Inferior parietal cortex (tissue), 1 donor: ENCODE results near the gene RGS19.

Source experiments
- DNase-seq: peaks from one replicate; pipeline ENCODE4 v3.0.0-alpha.2; 2016; ENCODE audit errors: extremely low spot score

Gene RGS19

DNA sequence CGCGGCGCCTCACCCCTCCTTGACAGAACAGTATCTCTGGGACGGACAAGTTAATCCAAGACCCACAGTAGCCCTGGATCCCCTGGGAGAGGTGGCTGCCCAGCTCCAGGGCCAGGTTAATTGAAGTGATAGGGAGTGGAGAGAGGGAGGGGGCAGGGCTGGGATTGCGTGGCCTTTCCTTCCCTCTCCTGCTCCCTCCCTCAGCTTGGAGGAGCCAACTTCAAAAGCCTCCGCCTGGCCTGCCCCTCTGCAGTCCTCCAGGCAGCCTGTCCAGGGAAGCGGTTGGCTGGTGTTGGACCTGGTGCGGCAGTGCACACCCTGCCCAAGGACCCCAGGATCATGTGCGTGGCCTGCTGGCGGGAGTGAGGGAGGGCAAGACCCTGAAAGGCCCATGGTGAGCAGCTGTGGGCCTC is 43.4 kb downstream of the RGS19 start, which contains the start of gene C20orf204:
TSS of gene C20orf204 (plus strand) at position 250 of the 413 bp plus-strand sequence. CDS start at position 392, 142 bp downstream.
- DNase-seq = no peak

DNA sequence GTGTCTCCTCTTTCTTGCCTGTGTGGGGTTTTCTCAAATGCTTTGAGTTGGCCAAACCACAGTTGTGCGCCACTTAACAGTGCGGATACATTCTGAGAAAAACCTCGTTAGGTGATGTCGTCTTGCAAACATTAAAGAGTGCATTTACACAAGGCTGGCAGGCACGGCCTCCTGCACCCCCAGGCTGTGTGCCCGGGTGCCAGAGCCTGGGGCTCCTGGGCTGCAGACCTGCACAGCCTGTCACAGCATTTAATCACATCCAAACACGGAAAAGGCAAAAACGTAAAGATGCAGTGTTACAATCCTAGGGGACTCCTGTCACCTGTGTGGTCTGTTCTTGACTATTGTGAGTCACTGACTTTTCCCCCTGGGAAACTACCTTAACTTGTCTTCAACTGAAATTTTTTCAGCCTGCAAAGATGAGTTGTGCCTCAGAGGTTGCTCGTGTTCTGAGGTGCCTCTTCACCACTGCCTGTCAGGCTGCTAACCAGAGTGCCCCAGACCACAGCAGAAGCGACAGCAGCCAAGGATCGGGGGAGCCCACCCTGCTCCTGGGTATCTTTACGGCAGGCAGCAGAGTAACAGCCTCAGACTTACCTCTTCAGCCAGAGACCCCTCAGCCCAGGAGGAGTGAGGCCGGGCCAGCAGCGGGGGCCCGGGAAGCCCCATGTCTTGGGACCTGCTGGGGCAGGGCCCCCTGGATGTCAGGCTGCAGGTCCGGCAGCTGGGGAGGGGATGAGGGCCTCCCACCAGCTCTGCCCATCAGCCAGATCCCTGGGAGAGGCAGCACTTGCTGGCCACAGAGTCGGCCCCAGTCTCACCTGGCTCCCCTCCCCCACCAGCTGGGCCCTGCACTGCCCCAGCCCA is 44.0 kb downstream of the RGS19 start:
- DNase-seq = no peak

DNA sequence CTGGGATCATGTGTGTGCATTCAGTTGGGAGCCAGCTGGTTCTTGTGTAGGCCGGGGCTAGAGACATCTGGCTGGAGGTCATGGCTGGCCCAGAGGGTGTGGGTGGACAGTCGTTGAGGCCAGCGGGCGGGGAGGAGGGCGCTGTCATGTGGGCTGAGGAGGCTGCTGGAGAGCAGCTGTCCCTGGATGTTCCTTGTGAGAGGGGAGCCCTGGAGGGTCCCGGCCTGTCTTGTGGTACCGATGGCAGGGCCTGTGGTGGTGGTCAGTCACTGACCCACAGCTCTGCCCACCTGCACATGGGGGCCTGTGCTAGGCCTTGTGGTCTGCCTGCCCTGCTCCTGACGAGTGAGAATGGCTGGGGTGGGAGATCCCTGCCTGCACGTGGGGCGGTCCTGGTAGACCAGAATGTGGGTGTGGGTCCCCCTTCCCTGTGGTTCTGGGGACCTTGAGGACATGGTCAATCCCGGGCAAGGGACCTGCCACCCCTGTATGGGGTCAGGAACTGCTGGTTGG is 45.3 kb downstream of the RGS19 start:
- DNase-seq = no peak

DNA sequence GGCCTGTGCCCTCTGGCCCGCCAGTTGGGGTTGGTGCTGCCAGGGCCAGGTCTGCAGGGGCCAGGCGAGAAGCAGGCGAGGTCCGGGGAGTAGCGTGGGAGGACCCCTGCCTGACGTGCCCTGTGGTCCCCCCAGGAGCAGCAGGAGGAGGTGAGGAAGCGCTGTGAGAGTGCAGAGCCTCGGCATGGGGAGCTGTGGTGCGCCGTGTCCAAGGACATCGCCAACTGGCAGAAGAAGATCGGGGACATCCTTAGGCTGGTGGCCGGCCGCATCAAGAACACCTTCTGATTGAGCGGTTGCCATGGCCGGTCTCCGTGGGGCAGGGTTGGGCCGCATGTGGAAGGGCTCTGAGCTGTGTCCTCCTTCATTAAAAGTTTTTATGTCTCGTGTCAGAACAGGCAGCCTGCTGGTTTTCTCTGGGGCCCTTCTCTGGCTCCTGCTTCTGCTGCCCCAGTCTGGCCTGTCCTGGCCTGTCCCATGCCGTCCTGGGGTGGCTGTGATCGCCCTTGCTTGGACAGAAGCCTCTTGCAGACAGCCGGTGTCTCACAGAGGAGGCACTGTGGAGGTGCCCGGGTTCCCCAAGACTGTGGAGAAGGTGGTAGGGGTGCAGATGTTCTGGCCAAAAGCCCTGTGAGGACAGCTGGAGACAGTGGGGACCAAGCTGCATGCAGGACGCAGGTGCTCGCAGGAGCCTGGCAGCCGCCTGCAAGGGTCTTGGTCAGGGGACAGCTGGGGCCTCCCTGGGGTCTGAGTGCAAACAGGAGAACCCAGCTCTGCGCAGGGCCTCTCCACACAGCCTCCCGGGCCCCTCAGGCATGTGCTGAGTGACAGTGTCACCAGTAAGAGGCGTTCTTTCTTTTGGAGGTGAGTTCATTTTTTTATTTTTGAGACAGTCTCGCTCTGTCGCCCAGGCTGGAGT is 46.4 kb downstream of the RGS19 start:
- no peak for DNase-seq

DNA sequence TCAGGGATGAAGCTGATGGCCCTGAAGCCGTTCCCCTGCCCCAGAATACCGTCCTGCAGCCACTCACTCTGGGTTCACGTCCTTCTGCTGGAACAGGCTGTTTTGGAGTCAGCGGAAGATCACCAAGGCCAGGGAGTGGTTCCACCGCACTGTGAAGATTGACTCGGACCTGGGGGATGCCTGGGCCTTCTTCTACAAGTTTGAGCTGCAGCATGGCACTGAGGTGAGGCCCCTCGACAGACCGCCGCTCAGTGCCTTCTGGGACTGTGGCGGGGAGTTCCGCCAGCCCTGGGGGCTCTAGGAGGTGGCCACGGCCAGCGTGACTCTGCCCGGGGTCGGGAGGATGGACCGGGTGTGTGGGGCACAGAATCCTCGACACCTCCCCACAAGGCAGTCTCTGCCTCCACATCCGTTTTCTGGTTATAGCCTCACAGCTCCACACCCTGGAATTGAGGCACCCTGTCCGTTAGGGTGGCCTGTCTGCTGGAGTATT is 47.5 kb downstream of the RGS19 start:
- DNase-seq = no peak

DNA sequence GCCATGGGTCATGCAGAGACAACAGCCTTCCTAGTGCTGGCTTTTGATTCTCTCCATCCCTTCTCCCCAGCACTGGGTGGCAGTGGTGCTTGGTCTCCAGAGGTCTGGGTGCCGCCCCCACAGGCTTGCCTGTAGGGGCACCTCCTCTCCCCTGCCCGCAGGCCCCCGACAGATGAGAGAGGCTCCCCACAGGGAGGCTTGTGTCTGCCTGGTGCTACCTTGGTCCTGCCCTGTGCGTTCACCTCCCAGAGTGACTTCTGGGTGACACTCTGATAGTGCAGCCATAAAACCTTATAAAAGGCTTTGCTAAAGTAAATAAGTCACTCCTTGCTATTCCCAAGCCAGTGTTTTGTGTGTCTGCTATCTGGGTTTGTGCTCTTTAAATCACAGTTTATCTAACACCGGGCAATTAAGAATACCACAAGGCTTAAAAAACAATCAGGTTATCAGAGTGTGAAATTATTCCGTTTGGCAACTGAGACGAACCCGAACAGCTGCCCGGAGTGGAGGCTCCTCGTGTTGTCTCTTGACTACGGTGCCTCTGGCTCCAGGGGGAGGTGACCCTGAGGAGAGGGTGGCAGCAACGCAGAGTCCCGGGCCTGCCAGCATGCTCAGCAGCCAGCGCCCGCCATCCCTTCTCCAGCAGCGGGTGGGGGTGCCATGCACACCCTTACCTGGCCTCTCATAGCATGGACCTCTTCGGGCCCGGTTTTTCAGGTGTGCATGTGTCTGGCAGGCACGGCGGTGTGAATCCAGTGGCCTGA is 48.8 kb downstream of the RGS19 start:
- no peak for DNase-seq

DNA sequence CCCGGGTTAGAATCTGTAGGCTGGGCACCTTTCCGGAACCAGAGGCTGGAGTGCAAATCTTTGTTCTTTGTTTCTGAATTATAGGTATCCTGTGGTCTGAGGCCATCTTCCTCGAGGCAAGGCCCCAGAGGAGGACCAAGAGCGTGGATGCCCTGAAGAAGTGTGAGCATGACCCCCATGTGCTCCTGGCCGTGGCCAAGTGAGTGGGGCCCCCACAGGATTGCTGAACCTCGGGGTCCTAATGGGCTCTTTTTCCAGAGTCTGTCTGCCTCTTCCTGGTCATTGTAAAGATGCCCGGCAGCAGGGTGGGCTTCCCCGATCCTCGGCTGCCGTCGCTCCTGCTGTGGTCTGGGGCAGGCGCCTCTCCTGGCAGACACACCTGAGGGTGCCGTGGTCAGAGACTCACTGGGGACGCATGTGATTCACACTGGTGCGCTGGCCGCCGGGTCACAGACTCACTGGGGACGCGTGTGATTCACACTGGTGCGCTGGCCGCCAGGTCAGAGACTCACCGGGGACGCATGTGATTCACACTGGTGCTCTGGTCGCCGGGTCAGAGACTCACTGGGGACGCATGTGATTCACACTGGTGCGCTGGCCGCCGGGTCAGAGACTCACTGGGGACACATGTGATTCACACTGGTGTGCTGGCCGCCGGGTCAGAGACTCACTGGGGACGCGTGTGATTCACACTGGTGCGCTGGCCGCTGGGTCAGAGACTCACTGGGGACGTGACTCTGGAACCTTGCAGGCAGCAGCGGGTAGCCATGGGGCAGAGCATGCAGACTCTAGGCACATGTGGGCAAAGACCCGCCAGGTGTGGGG is 49.8 kb downstream of the RGS19 start:
- DNase-seq = no peak

DNA sequence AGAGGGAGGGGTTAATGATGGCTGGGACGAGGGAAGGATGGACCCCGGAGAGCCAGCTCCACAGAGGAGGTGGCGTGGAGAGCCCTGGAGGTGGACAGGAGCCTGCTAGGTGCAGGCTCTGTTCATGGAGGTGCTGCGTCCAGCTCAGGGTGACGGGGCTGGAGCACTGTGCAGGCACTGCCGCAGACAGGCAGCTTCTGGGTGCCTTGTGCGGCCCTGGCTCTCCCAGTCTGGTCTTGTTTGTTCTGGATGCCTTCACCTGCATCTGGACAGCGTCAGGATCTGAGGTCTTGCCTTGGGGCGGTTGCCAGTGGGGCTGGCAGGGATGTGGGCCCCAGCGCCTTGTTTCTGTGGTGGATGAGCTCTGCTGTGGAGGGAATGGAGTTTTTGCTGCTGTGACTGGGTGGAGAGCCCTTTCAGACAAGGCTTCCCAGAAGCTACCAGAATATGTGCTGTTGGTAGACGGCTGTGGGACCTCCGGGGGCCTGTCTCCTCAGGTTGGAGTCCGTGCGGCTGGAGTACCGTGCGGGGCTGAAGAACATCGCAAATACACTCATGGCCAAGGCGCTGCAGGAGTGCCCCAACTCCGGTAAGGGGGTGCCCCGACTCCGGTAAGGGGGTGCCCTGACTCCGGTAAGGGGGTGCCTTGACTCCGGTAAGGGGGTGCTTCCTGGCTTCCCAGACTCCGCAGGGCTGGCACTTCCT is 51.2 kb downstream of the RGS19 start:
- DNase-seq = no peak

DNA sequence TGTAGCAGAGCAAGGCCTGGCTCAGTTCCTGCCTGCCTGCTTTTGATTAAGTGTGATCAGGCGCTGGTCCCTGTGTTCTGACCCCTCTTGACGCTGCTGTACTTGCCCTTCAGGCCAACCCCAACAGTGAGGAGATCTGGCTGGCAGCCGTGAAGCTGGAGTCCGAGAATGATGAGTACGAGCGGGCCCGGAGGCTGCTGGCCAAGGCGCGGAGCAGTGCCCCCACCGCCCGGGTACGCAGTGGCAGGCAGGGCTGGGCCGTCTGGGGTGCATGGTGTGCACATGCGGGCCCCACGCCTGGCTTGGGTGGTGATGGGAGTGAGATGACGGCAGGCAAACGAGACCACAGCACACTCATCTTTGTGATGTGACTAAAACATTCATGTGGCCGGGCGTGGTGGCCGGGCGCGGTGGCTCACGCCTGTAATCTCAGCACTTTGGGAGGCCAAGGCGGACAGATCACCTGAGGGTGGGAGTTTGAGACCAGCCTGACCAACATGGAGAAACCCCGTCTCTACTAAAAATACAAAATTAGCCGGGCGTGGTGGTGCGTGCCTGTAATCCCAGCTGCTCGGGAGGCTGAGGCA is 53.4 kb downstream of the RGS19 start:
- no peak for DNase-seq

DNA sequence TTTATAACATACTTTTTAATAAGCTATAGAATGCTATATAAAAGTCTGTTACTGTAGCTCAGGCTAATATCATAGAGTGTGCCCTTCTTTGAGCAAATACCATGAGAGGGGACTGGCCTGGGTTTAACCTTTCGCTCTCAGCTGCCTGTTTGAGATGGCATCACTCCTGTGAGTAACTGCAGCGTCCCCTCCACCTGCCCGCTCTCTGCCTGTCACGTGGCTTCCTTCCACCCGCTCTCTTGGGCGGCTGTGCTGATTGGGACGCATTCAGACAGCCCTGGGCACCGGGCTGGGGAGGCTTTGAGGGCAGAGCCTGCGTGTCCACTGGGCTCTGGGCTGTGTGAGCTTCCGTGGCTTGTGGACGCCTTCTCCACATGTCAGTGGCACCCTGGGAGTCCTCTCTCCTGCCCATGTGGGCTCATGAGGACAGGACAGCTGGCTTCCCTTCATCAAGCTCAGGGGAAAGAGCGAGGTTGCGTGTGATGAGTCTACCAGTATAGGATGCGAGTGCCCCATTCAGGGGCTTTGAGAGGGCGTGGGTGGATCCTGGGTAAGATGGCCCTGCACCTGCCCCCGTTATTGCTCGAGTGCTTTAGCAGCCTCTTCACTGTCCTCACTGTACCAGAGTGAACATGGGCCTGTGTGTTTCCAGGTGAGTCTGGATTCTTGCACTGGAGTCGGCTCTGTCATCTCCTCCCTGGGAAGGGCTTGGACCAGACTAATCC is 54.1 kb downstream of the RGS19 start:
- DNase-seq = no peak

DNA sequence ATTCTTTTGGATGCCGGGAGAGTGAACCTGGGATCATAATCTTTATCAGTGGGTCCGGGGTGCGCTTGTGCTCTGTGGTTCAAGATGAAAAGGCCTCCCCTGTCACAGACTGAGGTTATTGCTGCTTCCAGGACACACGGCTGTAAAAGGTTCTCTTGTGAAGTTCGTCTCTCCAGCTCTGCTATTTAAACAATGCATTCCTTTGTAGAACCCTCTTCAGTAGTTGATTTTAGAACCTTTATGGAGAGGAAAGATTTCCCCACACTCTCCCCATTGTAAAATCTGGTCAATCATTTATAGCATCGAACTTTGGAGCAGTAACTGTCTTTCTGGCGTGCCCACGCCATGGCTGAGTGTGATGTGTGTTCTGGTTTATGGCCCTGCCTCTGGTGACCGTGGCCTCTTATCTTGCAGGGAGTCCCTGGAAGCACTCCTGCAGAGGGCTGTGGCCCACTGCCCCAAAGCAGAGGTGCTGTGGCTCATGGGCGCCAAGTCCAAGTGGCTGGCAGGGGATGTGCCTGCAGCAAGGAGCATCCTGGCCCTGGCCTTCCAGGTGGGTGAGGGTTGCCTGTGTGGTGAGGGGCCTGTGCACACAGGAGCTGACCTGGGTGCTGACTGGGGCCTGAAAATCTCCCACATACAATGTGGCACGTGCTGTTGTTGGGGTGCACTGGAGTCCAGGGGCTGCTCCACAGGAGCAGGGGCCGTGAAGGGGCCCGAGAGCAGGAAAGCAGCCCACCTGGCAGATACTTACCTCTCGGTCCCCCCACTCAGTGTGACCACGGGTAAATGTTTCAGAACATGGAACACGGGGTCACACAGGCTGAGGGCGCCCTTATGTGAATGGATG is 55.0 kb downstream of the RGS19 start:
- no peak for DNase-seq

DNA sequence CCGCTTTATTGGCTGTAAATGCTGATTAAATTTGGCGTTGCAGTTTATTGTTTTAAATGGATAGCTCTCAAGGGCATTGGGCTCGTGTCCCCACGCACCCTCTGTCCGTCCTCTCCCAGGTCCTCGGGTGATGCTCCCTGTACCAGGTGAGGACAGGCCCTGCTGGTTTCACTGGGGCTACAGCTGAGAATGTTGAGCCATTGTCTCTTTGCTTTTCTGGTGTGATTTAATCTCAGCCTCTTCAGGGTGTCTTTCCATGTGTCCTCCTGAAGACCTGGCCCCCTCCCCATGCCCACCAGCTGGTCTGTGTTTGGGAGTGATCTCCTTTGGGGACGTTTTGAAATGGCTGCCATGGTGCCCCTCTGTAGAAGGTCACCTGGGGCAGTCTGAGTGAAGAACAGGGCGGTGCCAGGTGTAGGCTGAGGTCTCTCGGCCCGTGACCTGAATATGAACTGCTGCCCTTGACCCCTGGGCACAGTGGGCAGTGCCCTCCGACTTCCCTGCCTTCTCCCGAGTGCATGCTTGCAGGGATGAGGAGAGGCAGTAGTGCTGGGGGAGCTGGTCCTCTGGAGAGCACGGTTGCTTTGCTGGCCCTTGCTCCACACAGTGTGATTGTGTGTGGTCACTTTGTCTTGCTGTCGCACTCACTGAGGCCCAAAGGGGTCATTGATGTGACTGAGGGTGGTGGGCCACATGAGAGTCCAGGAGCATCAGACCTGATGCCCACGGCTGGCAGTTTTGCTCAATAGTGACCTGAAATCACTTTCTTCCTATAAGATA is 55.8 kb downstream of the RGS19 start:
- no peak for DNase-seq
